GM12878 (cell line): ENCODE data around the gene PDLIM5. TPM values are rescaled to one million over a fixed set of nuclear protein-coding genes. Genes with fewer than 3 reads are reported as not detected.

ENCODE experiments used
- FOXK2 ChIP-seq: fragments of 450-650 bp; IDR thresholded peaks from 2 replicates; pipeline ENCODE4 v1.6.1; 2017; ENCODE audit warnings: mild to moderate bottlenecking, moderate library complexity
- HDAC6 ChIP-seq: fragments of 200-600 bp; sonication (generic); IDR thresholded peaks from one replicate; pipeline ENCODE4 v1.8.0; 2017; ENCODE audit warnings: antibody characterized with exemption; ENCODE audit not compliant: unreplicated experiment
- MXI1 ChIP-seq: fragments of 150-350 bp; IDR thresholded peaks from 2 replicates; pipeline ENCODE4 v1.6.1; 2011; ENCODE audit warnings: low read depth, mild to moderate bottlenecking, inconsistent platforms, low read length, improper control_type of control experiment
- NFYA ChIP-seq: IDR thresholded peaks from 2 replicates; pipeline ENCODE4 v1.6.1; 2011; ENCODE audit warnings: low read depth, mild to moderate bottlenecking, low read length, improper control_type of control experiment, borderline replicate concordance
- PBX3 ChIP-seq: IDR thresholded peaks from 2 replicates; pipeline ENCODE4 v1.6.1; 2011; ENCODE audit warnings: mild to moderate bottlenecking, low read depth, low read length, moderate library complexity; ENCODE audit not compliant: insufficient replicate concordance
- POU2F2 ChIP-seq: IDR thresholded peaks from 3 replicates; pipeline ENCODE4 v1.6.1; 2011; ENCODE audit warnings: low read depth, mild to moderate bottlenecking, low read length, borderline replicate concordance
- REST ChIP-seq: IDR thresholded peaks from 2 replicates; pipeline ENCODE4 v1.6.1; 2012; ENCODE audit warnings: mild to moderate bottlenecking, low read depth, low read length
- polyA plus RNA-seq, 11 experiments: library from polyadenylated mRNA; depleted of rRNA in 4 of 11; unstranded in 6 of 11; stranded (reverse) in 5 of 11; fragments of >200 nt; fragmentation: Nextera tagmentation in 4 of 11; fragmentation: Illumina TruSeq in 1 of 11; extraction: Ambion mirVana in 4 of 11; extraction: Trizol in 1 of 11; gene quantifications; 1 replicate in 1 of 11; 2 replicates in 10 of 11; pipeline versions ENCODE4 v1.2.1 to v1.2.3, GENCODE V29; 2011 to 2016; ENCODE audit warnings: inconsistent platforms in 2 of 11, missing spikeins in 2 of 11, low read depth in 1 of 11
- total RNA-seq, 4 experiments: library from RNA; depleted of rRNA in 3 of 4; stranded (reverse); fragments of >200 nt in 3 of 4; fragmentation: Illumina TruSeq in 1 of 4; extraction: Trizol in 1 of 4; gene quantifications; 2 replicates each; pipeline versions ENCODE4 v1.2.1 to v1.2.3, GENCODE V29; 2013 to 2021
- TF ChIP-seq, protein P1 (sequence below): fragments of 150-350 bp; IDR thresholded peaks from 2 replicates; pipeline ENCODE4 v1.6.1; 2016; ENCODE audit warnings: low read depth, low read length

PDLIM5 gene
- total and polyA plus RNA-seq, 10 of the 15 experiments (the other 5 are each of a cell fraction or from before 2014, with no cell fraction given): 10.0 to 52.9 (median 20.7) TPM

- no peak for TF ChIP-seq REST
- TF ChIP-seq POU2F2: no peak
- TF ChIP-seq HDAC6: no peak
- TF ChIP-seq PBX3: no peak
- TF ChIP-seq FOXK2: no peak
- TF ChIP-seq, protein P1, sequence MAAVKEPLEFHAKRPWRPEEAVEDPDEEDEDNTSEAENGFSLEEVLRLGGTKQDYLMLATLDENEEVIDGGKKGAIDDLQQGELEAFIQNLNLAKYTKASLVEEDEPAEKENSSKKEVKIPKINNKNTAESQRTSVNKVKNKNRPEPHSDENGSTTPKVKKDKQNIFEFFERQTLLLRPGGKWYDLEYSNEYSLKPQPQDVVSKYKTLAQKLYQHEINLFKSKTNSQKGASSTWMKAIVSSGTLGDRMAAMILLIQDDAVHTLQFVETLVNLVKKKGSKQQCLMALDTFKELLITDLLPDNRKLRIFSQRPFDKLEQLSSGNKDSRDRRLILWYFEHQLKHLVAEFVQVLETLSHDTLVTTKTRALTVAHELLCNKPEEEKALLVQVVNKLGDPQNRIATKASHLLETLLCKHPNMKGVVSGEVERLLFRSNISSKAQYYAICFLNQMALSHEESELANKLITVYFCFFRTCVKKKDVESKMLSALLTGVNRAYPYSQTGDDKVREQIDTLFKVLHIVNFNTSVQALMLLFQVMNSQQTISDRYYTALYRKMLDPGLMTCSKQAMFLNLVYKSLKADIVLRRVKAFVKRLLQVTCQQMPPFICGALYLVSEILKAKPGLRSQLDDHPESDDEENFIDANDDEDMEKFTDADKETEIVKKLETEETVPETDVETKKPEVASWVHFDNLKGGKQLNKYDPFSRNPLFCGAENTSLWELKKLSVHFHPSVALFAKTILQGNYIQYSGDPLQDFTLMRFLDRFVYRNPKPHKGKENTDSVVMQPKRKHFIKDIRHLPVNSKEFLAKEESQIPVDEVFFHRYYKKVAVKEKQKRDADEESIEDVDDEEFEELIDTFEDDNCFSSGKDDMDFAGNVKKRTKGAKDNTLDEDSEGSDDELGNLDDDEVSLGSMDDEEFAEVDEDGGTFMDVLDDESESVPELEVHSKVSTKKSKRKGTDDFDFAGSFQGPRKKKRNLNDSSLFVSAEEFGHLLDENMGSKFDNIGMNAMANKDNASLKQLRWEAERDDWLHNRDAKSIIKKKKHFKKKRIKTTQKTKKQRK: no peak
- TF ChIP-seq MXI1: no peak
- no peak for TF ChIP-seq NFYA
Measured at GRCh38 chr4:94654714-94655113, 203.0 kb downstream of the PDLIM5 start (continued).
